ENCODE measurements around the gene NRCAM.

DNA sequence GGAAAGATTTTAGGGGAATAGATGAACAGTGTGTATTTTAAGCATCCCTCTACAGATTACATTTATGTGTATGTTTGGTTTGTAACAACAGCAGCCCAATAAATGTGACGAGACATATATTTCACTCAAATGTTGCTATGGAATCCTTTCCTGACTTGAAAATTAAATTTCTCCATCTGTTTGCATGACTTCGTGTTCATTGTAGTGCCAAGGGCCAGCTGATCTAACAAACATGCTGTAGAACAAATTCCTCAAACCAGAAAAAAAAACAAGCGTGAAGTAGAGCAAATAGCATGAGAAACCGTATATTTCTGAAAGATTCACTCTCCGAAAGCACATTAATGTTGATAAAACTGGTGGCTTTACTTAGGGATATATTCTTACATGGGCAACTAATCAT lies 87.8 kb downstream of the NRCAM start:
- TF ChIP-seq, protein P1, sequence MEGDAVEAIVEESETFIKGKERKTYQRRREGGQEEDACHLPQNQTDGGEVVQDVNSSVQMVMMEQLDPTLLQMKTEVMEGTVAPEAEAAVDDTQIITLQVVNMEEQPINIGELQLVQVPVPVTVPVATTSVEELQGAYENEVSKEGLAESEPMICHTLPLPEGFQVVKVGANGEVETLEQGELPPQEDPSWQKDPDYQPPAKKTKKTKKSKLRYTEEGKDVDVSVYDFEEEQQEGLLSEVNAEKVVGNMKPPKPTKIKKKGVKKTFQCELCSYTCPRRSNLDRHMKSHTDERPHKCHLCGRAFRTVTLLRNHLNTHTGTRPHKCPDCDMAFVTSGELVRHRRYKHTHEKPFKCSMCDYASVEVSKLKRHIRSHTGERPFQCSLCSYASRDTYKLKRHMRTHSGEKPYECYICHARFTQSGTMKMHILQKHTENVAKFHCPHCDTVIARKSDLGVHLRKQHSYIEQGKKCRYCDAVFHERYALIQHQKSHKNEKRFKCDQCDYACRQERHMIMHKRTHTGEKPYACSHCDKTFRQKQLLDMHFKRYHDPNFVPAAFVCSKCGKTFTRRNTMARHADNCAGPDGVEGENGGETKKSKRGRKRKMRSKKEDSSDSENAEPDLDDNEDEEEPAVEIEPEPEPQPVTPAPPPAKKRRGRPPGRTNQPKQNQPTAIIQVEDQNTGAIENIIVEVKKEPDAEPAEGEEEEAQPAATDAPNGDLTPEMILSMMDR (optimal IDR thresholded peaks at IDR 0.05 in 1 of 3, IDR thresholded peaks at IDR 0.05 in 1 of 3, conservative IDR thresholded peaks at IDR 0.05 in 1 of 3; ENCODE audit: extremely low read depth in 1 of 3, insufficient read depth in 2 of 3, low read length in 3 of 3) = no peak
- TF ChIP-seq EZH2 (IDR thresholded peaks at IDR 0.05; ENCODE audit: low read length) = no peak

Data from keratinocyte (primary cell).